Ascending aorta (tissue), 2 donors: Measurements from ENCODE around the gene MB. TPM values are rescaled to one million over a fixed set of nuclear protein-coding genes. Genes with fewer than 3 reads are reported as not detected.

Experiments used
- DNase-seq, 2 donors: peaks; one replicate each; pipeline ENCODE4 v3.0.0-alpha.2; 2019; ENCODE audit warnings: low spot score in 2 of 2
- H3K27ac ChIP-seq, 2 donors: fragments of 200-600 bp; sonication (generic); one replicate each; pipeline ENCODE4 v1.5.1; 2016 to 2017; ENCODE audit warnings: mild to moderate bottlenecking in 1 of 2
- H3K27me3 ChIP-seq: fragments of 200-600 bp; sonication (generic); one replicate; pipeline ENCODE4 v1.5.1; 2017
- H3K36me3 ChIP-seq, 2 donors: fragments of 200-600 bp; sonication (generic); one replicate each; pipeline ENCODE4 v1.5.1; 2016
- H3K4me1 ChIP-seq, 2 donors: fragments of 200-600 bp; sonication (generic); one replicate each; pipeline ENCODE4 v1.5.1; 2016 to 2017; ENCODE audit warnings: mild to moderate bottlenecking in 1 of 2
- H3K4me3 ChIP-seq, 2 donors: fragments of 200-600 bp; sonication (generic); one replicate each; pipeline ENCODE4 v1.5.1; 2016 to 2017; ENCODE audit warnings: mild to moderate bottlenecking in 1 of 2
- H3K9me3 ChIP-seq, 2 donors: fragments of 200-600 bp; sonication (generic); one replicate each; pipeline ENCODE4 v1.5.1; 2016
- CTCF ChIP-seq, 3 experiments: fragments of 200-600 bp in 2 of 3; fragments of 450-650 bp in 1 of 3; sonication (generic) in 2 of 3; IDR thresholded peaks; one replicate each; pipeline ENCODE4 v1.5.1; 2016 to 2019; ENCODE audit warnings: antibody characterized with exemption in 3 of 3, mild to moderate bottlenecking in 1 of 3, moderate library complexity in 1 of 3
- intact Hi-C: fragments of 100-400 bp; cut with DNase I; formaldehyde crosslinking; loops from one replicate; pipeline ENCODE4 v1.15.1; 2023
- total RNA-seq: library from RNA; depleted of rRNA; stranded (reverse); fragments of >200 nt; gene quantifications from one replicate; pipeline ENCODE4 v1.1.0, GENCODE V29; 2016

The MB gene
- total RNA-seq, 1 donor from 2014 or later = not detected

- Histone ChIP-seq H3K27ac (no peak overlapping the region), H3K4me1 (no peaks in the 10 kb centered on the region), H3K4me3 (no peak overlapping the region), H3K9me3 (no peaks in the 10 kb centered on the region), H3K27me3 (no peaks in the 10 kb centered on the region), H3K36me3 (no peaks in the 10 kb centered on the region)
- intact Hi-C loops = no loop called here
- no peak for TF ChIP-seq CTCF (IDR thresholded peaks at IDR 0.05)
- no peak for DNase-seq
These were observed 27.9 kb downstream of the MB start for GRCh38 chr22:35589071-35589755.

- H3K4me1 ChIP-seq = no peaks in the 10 kb centered on the region
These were observed 29.2 kb downstream of the MB start for GRCh38 chr22:35587896-35588295.

GRCh38 chr22:35587447-35587870 lies 29.7 kb downstream of the MB start:
- H3K9me3 ChIP-seq = no peaks in the 10 kb centered on the region
- H3K36me3 ChIP-seq = no peaks in the 10 kb centered on the region
- H3K4me1 ChIP-seq = no peaks in the 10 kb centered on the region
- H3K27me3 ChIP-seq = no peaks in the 10 kb centered on the region
- no peak overlapping the region for H3K4me3 ChIP-seq
- intact Hi-C loops = no loop called here
- no peak overlapping the region for H3K27ac ChIP-seq
- DNase-seq = no peak
- TF ChIP-seq CTCF (IDR thresholded peaks at IDR 0.05) = no peak

More at GRCh38 chr22:35587896-35588295, 29.2 kb downstream of the MB start:
- no peak for TF ChIP-seq CTCF (IDR thresholded peaks at IDR 0.05)
- no peaks in the 10 kb centered on the region for H3K36me3 ChIP-seq
- H3K9me3 ChIP-seq = no peaks in the 10 kb centered on the region
- H3K4me3 ChIP-seq = no peak overlapping the region
- no peaks in the 10 kb centered on the region for H3K27me3 ChIP-seq
- DNase-seq = no peak
- no peak overlapping the region for H3K27ac ChIP-seq
- intact Hi-C loops = no loop called here

- Histone ChIP-seq H3K36me3 (no peaks in the 10 kb centered on the region), H3K4me1 (no peaks in the 10 kb centered on the region), H3K4me3 (no peak overlapping the region), H3K9me3 (no peaks in the 10 kb centered on the region), H3K27ac (no peak overlapping the region), H3K27me3 (no peaks in the 10 kb centered on the region)
- TF ChIP-seq CTCF (IDR thresholded peaks at IDR 0.05) = no peak
- DNase-seq = no peak
- intact Hi-C loops = no loop called here
These were observed 30.4 kb downstream of the MB start for GRCh38 chr22:35586771-35587170.

GRCh38 chr22:35582861-35583670 lies 34.1 kb downstream of the MB start:
- Histone ChIP-seq H3K4me1 (no peaks in the 10 kb centered on the region), H3K9me3 (no peaks in the 10 kb centered on the region), H3K27ac (no peak overlapping the region), H3K27me3 (no peaks in the 10 kb centered on the region), H3K36me3 (no peaks in the 10 kb centered on the region), H3K4me3 (no peak overlapping the region)
- TF ChIP-seq CTCF (IDR thresholded peaks at IDR 0.05) = peak; percentile 85 to 95 (median 90)
- intact Hi-C loops = loop anchor here (1.0 kb wide), 2 partner anchors 153 to 233 kb away; no protein-coding TSS in a partner anchor
- no peak for DNase-seq
